ENCODE results near the gene TAS1R3. TPM values are rescaled to one million over a fixed set of nuclear protein-coding genes. Genes with fewer than 3 reads are reported as not detected.

TAS1R3 gene
- total and polyA plus RNA-seq, 2 of the 4 experiments (the other 2 are of a cell fraction), result under 0.01 to 0.05 TPM

DNA sequence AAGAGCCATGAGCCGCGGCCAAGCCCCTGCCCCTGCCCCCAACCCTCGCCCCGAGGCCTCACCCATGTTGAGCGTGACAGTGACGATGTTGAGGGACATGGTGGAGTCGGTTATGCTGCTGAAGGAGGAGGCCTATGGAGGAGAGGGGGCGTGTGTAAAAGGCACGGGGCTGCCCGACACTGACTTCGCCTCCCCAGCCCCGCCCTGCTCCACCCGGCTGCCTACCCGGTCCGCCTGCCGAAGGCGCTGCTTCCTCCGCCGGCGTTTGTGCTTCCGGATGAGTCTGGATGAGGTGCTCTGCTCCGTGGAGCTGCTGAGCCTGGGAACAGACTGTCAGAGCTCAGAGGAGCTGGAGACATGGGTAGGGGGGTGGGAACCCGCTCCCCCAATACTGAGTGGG lies 9.1 kb downstream of the TAS1R3 start:
- no peak overlapping the region for H4K8ac ChIP-seq (ENCODE audit: low read depth in 2 of 2, low read length in 2 of 2)
- H3K23ac ChIP-seq (ENCODE audit: low read depth, low read length), result no peak overlapping the region
- no peak overlapping the region for H2BK5ac ChIP-seq (ENCODE audit: low read depth, low read length, poor library complexity, severe bottlenecking)
- no peak overlapping the region for H2AK5ac ChIP-seq (ENCODE audit: low read depth, low read length)
- no peaks in the 10 kb centered on the region for H3K27me3 ChIP-seq (ENCODE audit: control insufficient read depth, insufficient read depth, low read length)
- no peak overlapping the region for H2BK15ac ChIP-seq (ENCODE audit: low read depth, low read length)
- H2BK20ac ChIP-seq (ENCODE audit: low read depth, low read length), result no peak overlapping the region
- dilution Hi-C loops (cut with HindIII; ENCODE audit: low sequenced_read_pairs, unreplicated experiment), result no loop called here
- no peak overlapping the region for H3K56ac ChIP-seq (ENCODE audit: extremely low read depth, insufficient read depth, low read length)
- peaks cover 43% of the 10 kb centered on the region for H3K36me3 ChIP-seq (ENCODE audit: control insufficient read depth, insufficient read depth, low read length)
- intact Hi-C loops (cut with micrococcal nuclease), result no loop called here
- H3K4me2 ChIP-seq (ENCODE audit: low read depth, low read length), result no peak overlapping the region
- DNase-seq (no peak), ATAC-seq (ENCODE audit: low read depth) (no peak)
- WGBS, 2 experiments (ENCODE audit: extremely low coverage in 2 of 2, insufficient read length in 1 of 2), result 94% methylated on average over 9 of the region's 23 CpGs; no CpG with 5 or more reads in 1 of the 2 experiments
- no peak overlapping the region for H2BK120ac ChIP-seq (ENCODE audit: low read depth, low read length)
- no peak overlapping the region for H3K9ac ChIP-seq (ENCODE audit: low read depth, low read length)
- H3K18ac ChIP-seq (ENCODE audit: low read depth, low read length), result no peak overlapping the region
- H3K4me3 ChIP-seq (ENCODE audit: insufficient read depth, low read depth, low read length), result no peak overlapping the region
- H3K9me3 ChIP-seq (ENCODE audit: control insufficient read depth, insufficient read depth, low read length), result no peaks in the 10 kb centered on the region
- peaks cover 40% of the 10 kb centered on the region for H4K20me1 ChIP-seq (ENCODE audit: insufficient read depth, low read length)
- TF ChIP-seq BHLHE40 (IDR thresholded peaks at IDR 0.05; ENCODE audit: low read depth, low read length) (no peak), CHD1 (IDR thresholded peaks at IDR 0.05; ENCODE audit: low read depth, low read length) (no peak), MXI1 (IDR thresholded peaks at IDR 0.05; ENCODE audit: borderline replicate concordance, low read depth, low read length) (no peak), RCOR1 (IDR thresholded peaks at IDR 0.05; ENCODE audit: insufficient replicate concordance, low read length) (no peak), FOS (IDR thresholded peaks at IDR 0.05; ENCODE audit: low read depth, low read length) (no peak), SMC3 (IDR thresholded peaks at IDR 0.05; ENCODE audit: low read depth, low read length) (no peak), RFX5 (IDR thresholded peaks at IDR 0.05; ENCODE audit: low read depth, low read length) (no peak), MAFK (IDR thresholded peaks at IDR 0.05; ENCODE audit: low read depth, low read length) (no peak)
- TF ChIP-seq, protein P1, sequence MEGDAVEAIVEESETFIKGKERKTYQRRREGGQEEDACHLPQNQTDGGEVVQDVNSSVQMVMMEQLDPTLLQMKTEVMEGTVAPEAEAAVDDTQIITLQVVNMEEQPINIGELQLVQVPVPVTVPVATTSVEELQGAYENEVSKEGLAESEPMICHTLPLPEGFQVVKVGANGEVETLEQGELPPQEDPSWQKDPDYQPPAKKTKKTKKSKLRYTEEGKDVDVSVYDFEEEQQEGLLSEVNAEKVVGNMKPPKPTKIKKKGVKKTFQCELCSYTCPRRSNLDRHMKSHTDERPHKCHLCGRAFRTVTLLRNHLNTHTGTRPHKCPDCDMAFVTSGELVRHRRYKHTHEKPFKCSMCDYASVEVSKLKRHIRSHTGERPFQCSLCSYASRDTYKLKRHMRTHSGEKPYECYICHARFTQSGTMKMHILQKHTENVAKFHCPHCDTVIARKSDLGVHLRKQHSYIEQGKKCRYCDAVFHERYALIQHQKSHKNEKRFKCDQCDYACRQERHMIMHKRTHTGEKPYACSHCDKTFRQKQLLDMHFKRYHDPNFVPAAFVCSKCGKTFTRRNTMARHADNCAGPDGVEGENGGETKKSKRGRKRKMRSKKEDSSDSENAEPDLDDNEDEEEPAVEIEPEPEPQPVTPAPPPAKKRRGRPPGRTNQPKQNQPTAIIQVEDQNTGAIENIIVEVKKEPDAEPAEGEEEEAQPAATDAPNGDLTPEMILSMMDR (conservative IDR thresholded peaks at IDR 0.05; ENCODE audit: low read depth, low read length), result no peak
- TF ChIP-seq, protein P2, sequence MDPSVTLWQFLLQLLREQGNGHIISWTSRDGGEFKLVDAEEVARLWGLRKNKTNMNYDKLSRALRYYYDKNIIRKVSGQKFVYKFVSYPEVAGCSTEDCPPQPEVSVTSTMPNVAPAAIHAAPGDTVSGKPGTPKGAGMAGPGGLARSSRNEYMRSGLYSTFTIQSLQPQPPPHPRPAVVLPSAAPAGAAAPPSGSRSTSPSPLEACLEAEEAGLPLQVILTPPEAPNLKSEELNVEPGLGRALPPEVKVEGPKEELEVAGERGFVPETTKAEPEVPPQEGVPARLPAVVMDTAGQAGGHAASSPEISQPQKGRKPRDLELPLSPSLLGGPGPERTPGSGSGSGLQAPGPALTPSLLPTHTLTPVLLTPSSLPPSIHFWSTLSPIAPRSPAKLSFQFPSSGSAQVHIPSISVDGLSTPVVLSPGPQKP (IDR thresholded peaks at IDR 0.05; ENCODE audit: borderline replicate concordance, low read depth, low read length), result no peak
- no peak overlapping the region for H3K14ac ChIP-seq (replicated peaks; ENCODE audit: low read depth, low read length)
- in situ Hi-C loops (cut with MboI; ENCODE audit: low sequenced_read_pairs), result no loop called here
- no TSS peak for BruUV-seq (replicated peaks)
- H2AK9ac ChIP-seq (replicated peaks; ENCODE audit: low read depth, low read length, poor library complexity), result no peak overlapping the region
- no peak overlapping the region for H4K91ac ChIP-seq (ENCODE audit: insufficient read depth, low read depth, low read length)
- no peak overlapping the region for H3K4ac ChIP-seq (ENCODE audit: low read depth, low read length)
- ChIA-PET POLR2A (ENCODE audit: unreplicated experiment) (no interaction called here), CTCF (no interaction called here)
- H3K9me1 ChIP-seq (ENCODE audit: insufficient read depth, low read length), result peaks cover 13% of the 10 kb centered on the region
- H3K4me1 ChIP-seq (ENCODE audit: control insufficient read depth, insufficient read depth, low read length), result peaks cover 5% of the 10 kb centered on the region
- no peak overlapping the region for H4K5ac ChIP-seq (ENCODE audit: low read depth, low read length)
- no peak overlapping the region for H2AFZ ChIP-seq (replicated peaks; ENCODE audit: low read length, poor library complexity)
- H3K79me1 ChIP-seq (ENCODE audit: low read depth in 1 of 2, low read length in 2 of 2), result peaks cover 12 to 40% of the 10 kb centered on the region in 2 experiments
- H3K27ac ChIP-seq (ENCODE audit: insufficient read depth, low read length), result no peak overlapping the region
